Coronary artery (tissue), 2 donors: Measurements from ENCODE around the gene FCMR.
A peak's percentile ranks its signal among the peaks of the same experiment; 100 is the strongest.

ENCODE experiments used
- DNase-seq: peaks from one replicate; pipeline ENCODE4 v3.0.0-alpha.2; 2017; ENCODE audit warnings: low spot score
- H3K27ac ChIP-seq, 2 donors: fragments of 200-600 bp; sonication (generic); one replicate each; pipeline ENCODE4 v1.5.1; 2016 to 2019
- H3K4me3 ChIP-seq: fragments of 200-600 bp; sonication (generic); 2 replicates; pipeline ENCODE4 v1.5.1; 2016; ENCODE audit warnings: mild to moderate bottlenecking, moderate library complexity
- TF ChIP-seq, protein P1 (sequence below): fragments of 200-600 bp; sonication (generic); IDR thresholded peaks from one replicate; pipeline ENCODE4 v1.5.1; 2019; ENCODE audit warnings: antibody characterized with exemption

Gene FCMR

GRCh38 chr1:206893380-206893779, 28.4 kb downstream of the FCMR start:
- DNase-seq = no peak
- Histone ChIP-seq H3K27ac (no peak overlapping the region), H3K4me3 (no peak overlapping the region)
- TF ChIP-seq, protein P1, sequence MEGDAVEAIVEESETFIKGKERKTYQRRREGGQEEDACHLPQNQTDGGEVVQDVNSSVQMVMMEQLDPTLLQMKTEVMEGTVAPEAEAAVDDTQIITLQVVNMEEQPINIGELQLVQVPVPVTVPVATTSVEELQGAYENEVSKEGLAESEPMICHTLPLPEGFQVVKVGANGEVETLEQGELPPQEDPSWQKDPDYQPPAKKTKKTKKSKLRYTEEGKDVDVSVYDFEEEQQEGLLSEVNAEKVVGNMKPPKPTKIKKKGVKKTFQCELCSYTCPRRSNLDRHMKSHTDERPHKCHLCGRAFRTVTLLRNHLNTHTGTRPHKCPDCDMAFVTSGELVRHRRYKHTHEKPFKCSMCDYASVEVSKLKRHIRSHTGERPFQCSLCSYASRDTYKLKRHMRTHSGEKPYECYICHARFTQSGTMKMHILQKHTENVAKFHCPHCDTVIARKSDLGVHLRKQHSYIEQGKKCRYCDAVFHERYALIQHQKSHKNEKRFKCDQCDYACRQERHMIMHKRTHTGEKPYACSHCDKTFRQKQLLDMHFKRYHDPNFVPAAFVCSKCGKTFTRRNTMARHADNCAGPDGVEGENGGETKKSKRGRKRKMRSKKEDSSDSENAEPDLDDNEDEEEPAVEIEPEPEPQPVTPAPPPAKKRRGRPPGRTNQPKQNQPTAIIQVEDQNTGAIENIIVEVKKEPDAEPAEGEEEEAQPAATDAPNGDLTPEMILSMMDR = no peak

DNA sequence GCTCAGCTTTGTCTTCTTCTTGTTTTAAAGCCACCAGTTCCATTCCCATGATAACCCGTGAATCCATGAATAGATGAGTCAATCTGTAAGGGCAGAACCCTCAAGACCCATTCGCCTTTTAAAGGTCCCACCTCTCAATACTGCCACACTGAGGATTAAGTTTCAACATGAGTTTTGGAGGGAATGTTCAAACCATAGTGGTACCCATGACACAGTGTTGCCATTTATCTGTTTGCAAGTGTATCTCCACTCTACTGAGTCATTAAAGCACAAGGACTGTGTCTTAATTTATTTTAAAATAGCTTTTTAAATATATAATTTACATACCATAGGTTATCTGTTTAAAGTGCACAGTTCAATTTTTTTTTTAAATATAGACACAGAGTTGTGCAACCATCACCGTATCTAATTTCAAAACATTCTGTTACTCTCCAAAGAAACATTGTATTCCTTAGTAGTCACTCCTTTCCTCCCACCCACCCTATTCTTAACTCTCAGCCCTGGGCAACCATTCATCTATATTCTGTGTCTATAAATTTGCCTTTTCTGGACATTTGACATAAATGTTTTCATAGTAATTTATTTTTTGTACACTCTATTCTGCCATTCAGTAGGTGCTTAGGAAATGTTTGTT, 29.3 kb downstream of the FCMR start:
- TF ChIP-seq, protein P1 = no peak
- no peak overlapping the region for H3K4me3 ChIP-seq
- H3K27ac ChIP-seq = no peak overlapping the region
- DNase-seq = no peak

GRCh38 chr1:206891412-206891811, 30.3 kb downstream of the FCMR start:
- H3K4me3 ChIP-seq = no peak overlapping the region
- DNase-seq = no peak
- no peak overlapping the region for H3K27ac ChIP-seq
- TF ChIP-seq, protein P1 = no peak

DNA sequence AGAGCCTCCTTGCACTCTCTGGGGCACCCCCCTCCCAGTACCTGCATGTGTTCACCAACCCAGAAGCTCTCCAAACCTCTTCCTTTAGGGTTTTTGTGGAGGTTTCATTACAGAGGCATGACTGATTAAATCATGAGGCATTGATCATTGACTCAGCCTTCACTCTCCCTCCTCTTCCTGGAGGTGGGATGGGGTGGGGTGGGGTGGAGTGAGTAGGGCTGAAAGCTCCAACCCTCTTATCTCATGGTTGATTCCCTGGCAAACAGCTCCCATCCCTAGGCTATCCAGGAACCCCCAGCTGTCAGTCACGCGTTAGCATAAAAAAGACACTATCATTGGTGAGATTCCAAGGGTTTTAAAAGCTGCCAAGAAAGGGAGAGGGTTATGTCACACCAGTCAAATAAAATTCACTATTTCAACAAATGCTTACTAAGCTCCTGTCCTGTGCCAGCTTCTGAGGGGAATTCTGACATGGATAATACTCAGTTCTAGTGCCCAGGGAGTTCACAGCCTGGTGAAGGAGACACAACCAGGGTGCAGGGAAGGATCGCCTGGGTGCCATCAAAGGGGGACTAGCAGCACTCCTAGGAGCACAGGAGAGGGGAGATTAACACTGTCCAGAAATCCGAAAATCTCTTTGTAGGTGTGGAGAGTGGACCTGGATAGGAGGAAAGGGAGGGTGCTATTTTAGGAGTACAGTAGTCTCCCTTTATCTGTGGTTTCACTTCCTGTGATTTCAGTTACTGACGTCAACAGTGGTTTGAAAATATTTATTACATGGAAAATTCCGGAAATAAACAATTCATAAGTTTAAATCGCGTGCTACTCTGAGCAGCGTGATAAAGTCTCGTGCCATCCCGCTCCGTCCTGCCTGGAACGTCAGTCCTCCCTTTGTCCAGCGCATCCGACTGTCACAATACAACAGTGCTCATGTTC, 31.3 kb downstream of the FCMR start:
- peak overlapping the region; percentile 28 for H3K4me3 ChIP-seq
- no peak overlapping the region for H3K27ac ChIP-seq
- DNase-seq = no peak
- TF ChIP-seq, protein P1 = no peak

- no peak overlapping the region for H3K4me3 ChIP-seq
- no peak for DNase-seq
- H3K27ac ChIP-seq = no peak overlapping the region
- TF ChIP-seq, protein P1 = no peak
Measured at GRCh38 chr1:206887701-206888100, 34.0 kb downstream of the FCMR start.

- Histone ChIP-seq H3K27ac (no peak overlapping the region), H3K4me3 (no peak overlapping the region)
- TF ChIP-seq, protein P1 = no peak
- no peak for DNase-seq
Measured at GRCh38 chr1:206886831-206887230, 34.9 kb downstream of the FCMR start.
